Measurements from ENCODE around the gene E2F4. TPM values are rescaled to one million over a fixed set of nuclear protein-coding genes. Genes with fewer than 3 reads are reported as not detected.
A peak's percentile ranks its signal among the peaks of the same experiment; 100 is the strongest.

The E2F4 gene
- total and polyA plus RNA-seq, 11 donors = 25.2 to 71.3 (median 33.7) TPM

DNA sequence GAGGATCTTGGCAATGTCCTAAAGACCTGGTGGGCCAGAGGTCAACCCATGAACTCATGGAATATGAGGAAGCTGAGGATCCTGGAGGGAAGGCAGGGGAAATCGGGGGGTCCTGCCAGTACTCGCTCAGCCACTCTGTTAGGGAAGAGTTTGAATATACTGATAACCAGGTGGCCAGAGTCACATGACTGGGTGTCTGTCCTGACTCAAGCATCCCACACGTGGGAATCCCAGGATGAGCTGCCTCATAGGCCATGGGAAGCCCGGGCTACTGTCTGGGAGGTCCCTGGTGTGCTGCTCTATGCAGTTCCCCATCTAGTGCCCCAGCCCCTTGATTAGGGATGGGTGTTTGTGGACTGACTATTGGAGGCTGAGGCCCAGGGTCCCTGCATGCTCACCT, 3.6 kb upstream of the E2F4 start:
- Histone ChIP-seq H3K27ac (no peak overlapping the region), H3K27me3 (no peaks in the 10 kb centered on the region), H3K4me1 (peaks cover 2 to 48% (median 39%) of the 10 kb centered on the region in 12 donors), H3K36me3 (peaks cover 0 to 4% (median 0%) of the 10 kb centered on the region in 9 donors), H3K9me3 (no peaks in the 10 kb centered on the region), H3K4me3 (no peak overlapping the region)
- no peak for DNase-seq
- no peak for ATAC-seq
- TF ChIP-seq POLR2A (IDR thresholded peaks at IDR 0.05) = no peak
- TF ChIP-seq, protein P1, sequence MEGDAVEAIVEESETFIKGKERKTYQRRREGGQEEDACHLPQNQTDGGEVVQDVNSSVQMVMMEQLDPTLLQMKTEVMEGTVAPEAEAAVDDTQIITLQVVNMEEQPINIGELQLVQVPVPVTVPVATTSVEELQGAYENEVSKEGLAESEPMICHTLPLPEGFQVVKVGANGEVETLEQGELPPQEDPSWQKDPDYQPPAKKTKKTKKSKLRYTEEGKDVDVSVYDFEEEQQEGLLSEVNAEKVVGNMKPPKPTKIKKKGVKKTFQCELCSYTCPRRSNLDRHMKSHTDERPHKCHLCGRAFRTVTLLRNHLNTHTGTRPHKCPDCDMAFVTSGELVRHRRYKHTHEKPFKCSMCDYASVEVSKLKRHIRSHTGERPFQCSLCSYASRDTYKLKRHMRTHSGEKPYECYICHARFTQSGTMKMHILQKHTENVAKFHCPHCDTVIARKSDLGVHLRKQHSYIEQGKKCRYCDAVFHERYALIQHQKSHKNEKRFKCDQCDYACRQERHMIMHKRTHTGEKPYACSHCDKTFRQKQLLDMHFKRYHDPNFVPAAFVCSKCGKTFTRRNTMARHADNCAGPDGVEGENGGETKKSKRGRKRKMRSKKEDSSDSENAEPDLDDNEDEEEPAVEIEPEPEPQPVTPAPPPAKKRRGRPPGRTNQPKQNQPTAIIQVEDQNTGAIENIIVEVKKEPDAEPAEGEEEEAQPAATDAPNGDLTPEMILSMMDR (IDR thresholded peaks at IDR 0.05) = no peak
- intact Hi-C loops (cut with DNase I) = loop anchor here in 3 of 10 donors (10.0 kb wide), 1 partner anchor 214 kb away; no protein-coding TSS in a partner anchor
- WGBS, 4 donors = 63 to 74% (median 70%) methylated on average over 4 of the region's 4 CpGs

DNA sequence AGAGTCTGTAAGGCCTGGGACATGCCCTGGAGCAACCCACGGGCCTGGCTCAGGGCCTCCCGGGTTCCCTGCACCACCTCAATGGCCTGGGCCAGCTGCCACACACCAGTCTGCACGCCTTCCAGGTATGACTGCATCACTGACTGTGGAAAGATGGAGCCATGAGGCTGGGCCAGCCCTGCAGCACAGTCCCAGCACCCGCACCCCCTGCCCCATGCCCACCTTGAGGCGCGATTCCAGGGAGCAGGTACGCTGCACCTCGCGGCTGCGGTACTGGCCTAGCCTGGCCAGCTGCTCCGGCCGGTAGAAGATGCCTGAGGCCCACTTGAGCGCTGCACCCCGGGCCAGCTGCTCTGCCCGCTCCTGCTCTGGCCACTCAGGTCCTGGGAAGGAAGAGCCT, 3.2 kb upstream of the E2F4 start:
- no peaks in the 10 kb centered on the region for H3K9me3 ChIP-seq
- intact Hi-C loops (cut with DNase I) = loop anchor here in 3 of 10 donors (10.0 kb wide), 1 partner anchor 214 kb away; no protein-coding TSS in a partner anchor

DNA sequence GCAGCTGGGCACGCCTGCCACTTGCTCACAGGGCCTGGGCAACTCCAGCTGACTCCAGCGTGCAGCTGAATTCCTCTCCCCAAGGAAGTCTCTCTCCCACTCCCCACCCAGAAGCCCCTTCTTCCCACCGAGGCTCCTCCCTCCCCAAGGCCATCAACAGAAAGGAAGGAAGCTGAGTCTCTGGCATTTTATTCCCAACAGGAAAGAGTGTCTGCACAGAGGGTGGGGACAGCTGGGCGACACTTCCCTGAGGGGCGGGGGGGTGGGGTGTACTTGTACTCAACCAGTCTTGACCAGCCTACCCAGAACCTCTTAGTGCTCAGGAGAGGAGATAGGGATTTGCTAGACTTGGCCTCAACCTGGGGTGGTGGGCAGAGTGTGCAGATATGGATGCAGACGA, 1.9 kb upstream of the E2F4 start, which contains the start of gene EXOC3L1:
Gene EXOC3L1, minus strand, starts transcription at position 96 of the 400 bp plus-strand sequence. CDS start 460 bp downstream, outside the sequence.
- 28 to 37% (median 32%) methylated on average over 6 of the region's 6 CpGs for WGBS, 4 donors
- ATAC-seq = peak in 1 of 4 donors; percentile 4

More for the DNA sequence above, 3.2 kb upstream of the E2F4 start:
- TF ChIP-seq, protein P1 (IDR thresholded peaks at IDR 0.05) = no peak
- TF ChIP-seq POLR2A (IDR thresholded peaks at IDR 0.05) = no peak
- Histone ChIP-seq H3K4me1 (peaks cover 2 to 52% (median 43%) of the 10 kb centered on the region in 12 donors), H3K4me3 (no peak overlapping the region), H3K27me3 (no peaks in the 10 kb centered on the region), H3K36me3 (peaks cover 0 to 8% (median 1%) of the 10 kb centered on the region in 9 donors), H3K27ac (no peak overlapping the region)
- WGBS, 4 donors = 90 to 93% (median 93%) methylated on average over 12 to 15 of the region's 15 CpGs
- ATAC-seq = no peak
- DNase-seq = no peak

More for the DNA sequence above, 1.9 kb upstream of the E2F4 start, which contains the start of gene EXOC3L1:
- H3K36me3 ChIP-seq = peaks cover 0 to 21% (median 13%) of the 10 kb centered on the region in 9 donors
- TF ChIP-seq, protein P1 (IDR thresholded peaks at IDR 0.05) = no peak
- no peak for TF ChIP-seq POLR2A (IDR thresholded peaks at IDR 0.05)
- no peaks in the 10 kb centered on the region for H3K9me3 ChIP-seq
- intact Hi-C loops (cut with DNase I) = loop anchor here in 5 of 10 donors (5.0 kb wide), 2 partner anchors 37 to 57 kb away; partner anchors contain the start of genes TMEM208 (in 4 of the 5), FHOD1 (in 1 of the 5) and SLC9A5 (in 1 of the 5)
- no peaks in the 10 kb centered on the region for H3K27me3 ChIP-seq
- peaks cover 2 to 48% (median 37%) of the 10 kb centered on the region in 12 donors for H3K4me1 ChIP-seq
- no peak for DNase-seq
- H3K4me3 ChIP-seq = peak within 1 kb of the TSS in 10 of 12 donors; percentile 2 to 44 (median 36)
- peak within 1 kb of the TSS in 10 of 12 donors; percentile 4 to 72 (median 49) for H3K27ac ChIP-seq

Measured in heart left ventricle (tissue), 16 donors.